Activated T-cell treated with anti-CD3 and anti-CD28 coated beads, Interleukin-2, amount 50 U/mL, for 48 hours (primary cell): ENCODE results near the gene C11orf98.
"Not testable (repeated sequence)": the region's sequence is repeated elsewhere in the genome, so short reads cannot be mapped to it uniquely, and the experiment has no call there.

Source experiments
- DNase-seq, 2 experiments: peaks; one replicate each; pipeline ENCODE4 v3.0.0-alpha.2; 2020

Gene C11orf98

GRCh38 chr11:62680825-62681240 lies 15.8 kb upstream of the C11orf98 start:
- peak in 1 of 2 experiments; percentile 52 for DNase-seq

- peak; percentile 90 to 92 for DNase-seq
These were observed 14.0 kb upstream of the C11orf98 start, which contains the start of gene UBXN1 for GRCh38 chr11:62678770-62679696. Gene UBXN1 (minus strand): TSS chr11:62679073. CDS start chr11:62678923, 150 bp downstream.

- no peak for DNase-seq
These were observed 13.4 kb upstream of the C11orf98 start for GRCh38 chr11:62678433-62678769.

GRCh38 chr11:62677714-62678113 lies 12.7 kb upstream of the C11orf98 start:
- DNase-seq = no peak

- no peak for DNase-seq
These were observed 12.1 kb upstream of the C11orf98 start for GRCh38 chr11:62677156-62677555.

GRCh38 chr11:62676698-62677097 lies 11.7 kb upstream of the C11orf98 start:
- no peak for DNase-seq

- not testable (repeated sequence) for DNase-seq
These were observed 10.4 kb upstream of the C11orf98 start for GRCh38 chr11:62675415-62675814.

- no peak for DNase-seq
These were observed 8.2 kb upstream of the C11orf98 start for GRCh38 chr11:62673196-62673525.

- peak; percentile 90 to 92 for DNase-seq
These were observed 6.8 kb upstream of the C11orf98 start, which contains the start of the genes LBHD1 and UQCC3 for GRCh38 chr11:62671608-62672389. Gene LBHD1 (minus strand): TSS chr11:62672267. CDS start chr11:62670031, 2,236 bp downstream. Gene UQCC3 (plus strand): TSS chr11:62671673. CDS start chr11:62671746, 73 bp downstream.

GRCh38 chr11:62671236-62671607 lies 6.2 kb upstream of the C11orf98 start:
- no peak for DNase-seq

- no peak for DNase-seq
These were observed 4.6 kb upstream of the C11orf98 start for GRCh38 chr11:62669420-62670161.

- peak in 1 of 2 experiments; percentile 37 for DNase-seq
These were observed 2.5 kb upstream of the C11orf98 start for GRCh38 chr11:62667460-62667859.

GRCh38 chr11:62666259-62666926 lies 1.4 kb upstream of the C11orf98 start:
- peak; percentile 57 to 60 for DNase-seq

- peak; percentile 75 to 78 for DNase-seq
These were observed 719 bp upstream of the C11orf98 start for GRCh38 chr11:62665599-62666258.

- DNase-seq = no peak
These were observed 470 bp downstream of the C11orf98 start for GRCh38 chr11:62664405-62665074.

- no peak for DNase-seq
These were observed 8.1 kb downstream of the C11orf98 start for GRCh38 chr11:62656796-62657429.

GRCh38 chr11:62654297-62654696 lies 10.7 kb downstream of the C11orf98 start:
- no peak for DNase-seq

- peak in 1 of 2 experiments; percentile 38 for DNase-seq
These were observed 12.6 kb downstream of the C11orf98 start for GRCh38 chr11:62652161-62653006.

GRCh38 chr11:62650283-62650682 lies 14.7 kb downstream of the C11orf98 start:
- DNase-seq = not testable (repeated sequence)

GRCh38 chr11:62649486-62649885 lies 15.5 kb downstream of the C11orf98 start:
- no peak for DNase-seq
